GM18858 (cell line): ENCODE results near the gene RIMS4.

Experiments used
- ATAC-seq: cut with Tn5 transposase; IDR thresholded peaks from one replicate; pipeline ENCODE4 v1.9.1; 2021; ENCODE audit not compliant: unreplicated experiment

The RIMS4 gene

DNA sequence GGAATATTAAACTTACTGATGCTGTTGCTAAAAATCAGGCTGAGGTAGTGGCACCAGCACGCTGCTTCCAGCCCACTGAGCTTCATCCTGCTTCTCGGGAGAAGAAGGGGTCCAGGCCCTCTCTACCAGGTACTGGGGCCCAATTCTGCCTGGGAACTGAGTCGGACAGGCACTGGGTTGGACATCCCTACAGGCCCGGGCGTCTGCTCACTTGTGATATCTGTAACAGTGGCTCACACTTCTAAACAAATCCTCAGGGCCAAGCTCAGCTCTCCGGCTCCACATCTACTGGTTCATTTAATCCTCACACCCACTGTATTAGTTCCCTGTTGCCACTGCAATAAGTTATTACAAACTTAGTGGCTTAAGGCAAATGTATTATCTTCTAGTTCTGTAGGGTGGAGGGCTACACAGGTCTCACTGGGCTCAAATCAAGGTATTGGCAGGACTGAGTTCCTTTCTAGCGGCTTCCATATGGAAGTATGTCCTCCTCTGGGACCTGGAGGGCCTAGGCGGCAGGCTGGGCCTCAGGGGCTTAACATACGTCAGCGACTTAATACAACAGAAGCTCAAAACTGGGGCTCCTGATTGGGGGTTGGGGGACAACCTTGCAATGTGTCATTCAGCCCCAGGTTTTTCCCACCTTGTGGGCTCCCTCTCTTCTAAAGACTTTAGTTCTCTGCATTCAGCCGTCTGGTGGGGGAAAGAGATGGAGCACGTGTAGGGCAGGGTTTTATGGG, 66.3 kb downstream of the RIMS4 start:
- ATAC-seq, result no peak

DNA sequence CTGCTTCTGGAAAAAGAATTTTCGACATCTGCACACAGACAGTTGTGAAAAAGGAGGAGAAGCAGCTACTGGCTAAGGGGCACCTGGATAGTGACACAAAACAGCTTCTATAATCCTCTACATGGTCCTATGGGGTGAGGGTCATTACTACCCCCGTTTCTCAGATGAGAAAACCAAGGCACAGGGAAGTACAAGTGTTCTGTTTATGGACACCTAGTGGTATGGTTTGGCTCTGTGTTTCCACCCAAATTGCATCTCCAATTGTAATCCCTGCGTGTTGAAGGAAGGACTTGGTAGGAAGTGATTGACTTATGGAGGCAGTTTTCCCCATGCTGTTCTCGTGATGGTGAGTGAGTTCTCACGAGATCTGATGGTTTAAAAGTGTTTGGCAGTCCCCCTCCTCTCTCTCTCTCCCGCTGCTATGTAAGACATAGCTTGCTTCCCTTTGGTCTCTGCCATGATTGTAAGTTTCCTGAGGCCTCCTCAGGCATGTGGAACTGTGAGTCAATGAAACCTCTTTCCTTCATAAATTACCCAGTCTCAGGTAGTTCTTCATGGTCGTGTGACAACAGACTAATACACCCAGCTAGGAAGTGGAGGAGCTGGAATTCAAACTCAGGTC, 67.2 kb downstream of the RIMS4 start:
- no peak for ATAC-seq

DNA sequence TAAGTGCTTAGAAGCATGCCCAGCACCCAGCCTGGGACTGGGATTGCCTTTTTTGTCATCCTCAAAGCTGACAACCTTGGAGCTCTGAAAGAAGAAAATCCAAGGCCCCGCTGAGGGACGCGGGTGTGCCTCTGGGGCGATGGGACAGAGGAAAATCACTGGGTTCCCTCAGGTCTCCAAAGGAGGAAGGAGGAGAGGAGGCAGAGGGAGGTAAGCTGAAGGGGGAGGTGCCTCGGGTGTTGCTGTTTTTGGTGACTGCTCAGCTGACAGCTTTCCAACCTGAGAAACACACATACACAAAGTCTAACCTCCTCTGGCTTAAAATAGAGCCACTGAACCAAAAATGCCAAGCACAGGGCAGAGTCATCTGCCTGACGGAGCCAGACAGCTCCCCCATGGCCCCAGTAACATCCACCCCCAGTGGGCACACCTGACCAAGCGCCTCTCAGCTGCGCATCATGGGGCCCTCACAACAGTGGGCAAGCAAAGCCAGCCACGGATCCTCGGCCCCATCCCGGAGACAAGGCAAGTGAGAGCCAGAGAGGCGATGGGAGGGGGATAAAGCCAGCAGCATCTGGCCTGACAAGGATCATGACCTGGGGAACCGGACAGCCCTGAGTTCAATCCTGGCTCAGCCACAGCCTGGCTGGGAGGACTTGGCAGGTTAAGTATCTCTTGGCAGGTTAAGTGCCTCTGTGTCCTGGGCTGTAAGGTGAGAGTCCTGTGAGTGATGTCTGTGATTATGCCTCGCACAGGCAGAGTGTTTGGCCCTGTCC, 67.9 kb downstream of the RIMS4 start:
- ATAC-seq, result no peak

DNA sequence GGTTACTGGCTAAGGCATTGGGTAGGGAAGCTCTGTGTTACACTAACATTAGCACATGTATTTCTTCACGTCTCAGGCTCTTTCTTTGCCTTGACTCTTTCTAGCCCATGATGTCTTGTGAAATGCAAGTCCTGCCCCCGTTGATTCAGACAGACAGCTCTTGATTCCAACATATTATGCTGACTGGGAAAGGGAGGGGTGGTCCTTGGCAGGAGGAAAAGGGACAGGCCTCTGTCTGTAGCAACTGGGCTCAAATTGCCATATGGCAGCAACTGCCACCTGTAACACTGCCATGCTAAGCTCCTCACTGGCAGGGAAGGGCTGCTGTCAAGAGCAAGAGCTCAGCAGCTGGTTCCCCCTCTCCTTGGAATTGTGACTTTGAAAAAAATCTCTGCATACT, 70.4 kb downstream of the RIMS4 start:
- ATAC-seq, result no peak

DNA sequence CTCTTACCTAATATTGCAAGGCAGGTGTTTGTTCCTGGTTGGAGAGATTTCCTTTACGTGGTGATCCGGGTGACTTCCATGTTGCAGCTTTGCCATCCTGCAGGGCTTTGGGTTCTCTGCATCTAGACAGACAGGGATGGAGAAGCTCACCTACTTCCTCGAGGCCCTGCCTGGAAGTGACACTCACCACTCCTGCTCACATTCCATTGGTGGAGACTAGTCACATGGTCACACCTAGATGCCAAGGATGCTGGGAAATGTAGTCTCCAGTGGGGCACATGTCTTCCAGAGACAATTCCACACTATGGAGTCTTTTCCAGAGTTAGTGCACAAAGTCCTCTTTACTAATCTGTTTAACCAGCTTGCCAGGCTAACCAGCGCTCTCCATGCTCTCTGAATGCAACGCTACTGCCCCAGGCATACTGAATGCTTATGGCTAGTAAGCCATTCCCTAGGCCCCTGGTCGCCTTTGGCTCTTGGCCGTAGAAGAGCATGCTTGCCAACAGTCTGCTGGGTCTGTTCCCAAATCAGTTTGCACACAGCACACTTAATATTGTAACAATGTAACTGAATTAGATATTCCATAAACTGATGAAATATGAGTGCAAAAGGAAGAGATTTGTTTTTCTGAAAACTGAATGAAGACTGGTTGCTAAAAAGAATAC, 71.4 kb downstream of the RIMS4 start:
- no peak for ATAC-seq

DNA sequence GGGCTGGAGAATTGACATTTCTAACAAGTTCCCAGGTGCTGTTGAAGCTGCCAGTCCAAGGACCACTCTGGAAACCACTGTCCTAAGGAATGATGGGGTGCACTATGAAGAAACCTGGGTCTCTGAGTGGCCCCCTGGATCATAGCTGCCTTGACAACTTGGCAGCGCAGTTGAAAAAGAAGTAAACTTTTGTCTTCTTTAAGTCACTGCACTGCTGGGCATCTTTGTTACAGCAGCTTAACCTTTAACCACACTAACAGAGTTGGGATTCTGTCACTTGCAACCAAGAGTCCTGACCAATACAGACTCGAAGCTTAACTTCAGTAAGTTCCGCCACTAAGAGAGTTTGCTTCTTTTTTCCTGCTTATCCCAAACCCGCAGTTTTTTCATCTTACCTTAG, 73.2 kb downstream of the RIMS4 start:
- no peak for ATAC-seq

DNA sequence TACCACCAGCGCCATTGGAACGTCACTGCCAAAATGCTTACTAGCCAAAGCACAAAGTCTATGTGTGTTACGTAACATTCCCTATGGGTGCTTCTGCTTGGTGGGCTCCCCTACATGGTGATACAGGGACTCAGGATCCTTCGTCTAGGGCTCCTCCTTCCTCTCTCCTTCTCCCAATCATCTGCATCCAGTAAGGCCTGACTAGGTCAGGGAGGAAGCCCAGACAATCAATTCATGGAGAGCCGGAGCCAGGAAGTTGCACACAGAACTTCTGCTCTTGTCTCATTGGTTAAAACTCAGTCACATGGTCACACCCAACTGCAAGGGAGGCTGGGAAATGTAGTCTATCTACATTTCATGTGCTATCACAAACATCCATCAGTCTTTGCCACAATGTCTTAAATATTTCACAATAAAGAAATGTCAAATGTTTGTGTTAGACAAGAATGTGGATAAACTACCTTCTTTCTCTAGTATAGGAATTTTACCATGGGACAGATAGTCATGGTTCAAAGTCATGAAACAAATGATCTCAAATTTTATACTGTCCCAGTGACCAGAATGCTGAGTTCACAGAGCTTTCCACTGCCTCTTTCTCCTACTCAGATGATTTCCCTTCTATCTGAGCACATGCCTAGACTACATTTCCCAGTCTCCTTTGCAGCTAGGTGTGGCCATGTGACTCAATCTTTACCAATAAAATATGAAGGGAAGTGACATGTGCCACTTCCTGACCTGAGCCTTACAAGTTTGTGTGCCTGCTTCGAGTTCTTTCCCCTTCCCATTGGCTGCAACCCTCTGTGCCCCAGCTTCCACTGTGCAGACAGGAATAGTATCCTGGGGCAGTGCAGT, 74.0 kb downstream of the RIMS4 start:
- no peak for ATAC-seq

DNA sequence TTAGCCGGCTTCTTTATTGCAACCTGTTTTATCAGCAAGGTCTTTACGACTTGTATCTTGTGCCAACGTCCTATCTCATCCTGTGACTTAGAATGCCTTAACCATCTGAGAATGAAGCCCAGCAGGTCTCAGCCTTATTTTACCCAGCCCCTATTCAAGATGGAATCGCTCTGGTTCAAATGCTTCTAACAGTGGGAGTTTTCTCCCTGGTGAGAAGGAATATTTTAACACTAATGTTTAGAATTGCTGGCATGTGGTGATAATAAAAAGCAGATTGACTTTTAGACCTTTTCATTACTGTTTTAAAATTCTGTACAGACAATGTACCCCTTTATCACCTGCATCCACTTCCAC, 74.6 kb downstream of the RIMS4 start:
- no peak for ATAC-seq

DNA sequence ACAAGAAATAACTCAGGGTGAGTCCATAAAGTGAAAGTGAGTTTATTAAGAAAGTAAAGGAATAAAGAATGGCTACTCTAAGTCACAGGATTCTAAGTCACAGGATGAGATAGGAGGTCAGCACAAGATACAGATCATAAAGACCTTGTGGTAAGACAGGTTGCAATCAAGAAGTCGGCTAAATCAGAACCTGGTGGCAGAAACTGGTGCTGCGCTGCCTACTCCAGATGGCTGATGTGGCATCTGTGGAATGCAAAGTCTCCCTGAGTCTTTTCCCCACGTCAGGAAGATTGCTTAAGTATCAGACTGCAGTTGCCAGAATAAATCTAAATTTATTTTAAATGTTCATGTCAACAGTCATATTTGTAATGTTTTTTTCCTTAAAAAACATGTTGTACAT, 75.4 kb downstream of the RIMS4 start:
- no peak for ATAC-seq

DNA sequence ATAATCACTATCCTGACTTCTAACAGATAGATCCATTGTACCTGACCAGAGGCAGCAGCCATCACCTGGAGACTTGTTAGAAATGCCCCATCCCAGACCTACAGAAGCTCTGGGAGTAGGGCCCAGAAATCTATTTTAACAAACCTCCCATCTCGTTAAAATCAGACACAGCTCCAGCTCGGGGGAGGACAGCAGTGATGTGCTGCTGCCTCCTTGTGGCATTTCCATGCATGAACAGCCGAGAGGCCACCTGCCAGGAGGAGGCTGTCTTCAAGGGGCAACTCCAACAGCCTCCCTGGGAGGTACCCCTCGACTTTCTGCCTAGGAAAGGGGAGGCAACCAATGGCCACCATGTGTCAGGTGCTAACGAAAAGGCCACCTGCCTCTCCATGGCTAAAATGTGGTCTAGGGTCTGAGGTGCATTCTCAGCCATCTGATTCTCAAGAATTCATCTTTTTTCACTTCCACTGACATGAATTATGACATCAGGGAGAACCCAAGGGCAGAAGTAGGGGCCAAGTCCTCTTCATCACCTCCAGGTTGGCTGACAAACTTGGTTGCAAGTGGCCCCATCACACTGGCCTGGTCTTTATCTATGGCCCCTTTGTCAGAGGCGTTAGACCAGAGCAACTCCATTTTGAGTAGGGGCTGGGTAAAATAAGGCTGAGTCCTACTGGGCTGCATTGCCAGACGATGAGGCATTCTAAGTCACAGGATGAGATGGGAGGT, 76.8 kb downstream of the RIMS4 start:
- ATAC-seq, result no peak

DNA sequence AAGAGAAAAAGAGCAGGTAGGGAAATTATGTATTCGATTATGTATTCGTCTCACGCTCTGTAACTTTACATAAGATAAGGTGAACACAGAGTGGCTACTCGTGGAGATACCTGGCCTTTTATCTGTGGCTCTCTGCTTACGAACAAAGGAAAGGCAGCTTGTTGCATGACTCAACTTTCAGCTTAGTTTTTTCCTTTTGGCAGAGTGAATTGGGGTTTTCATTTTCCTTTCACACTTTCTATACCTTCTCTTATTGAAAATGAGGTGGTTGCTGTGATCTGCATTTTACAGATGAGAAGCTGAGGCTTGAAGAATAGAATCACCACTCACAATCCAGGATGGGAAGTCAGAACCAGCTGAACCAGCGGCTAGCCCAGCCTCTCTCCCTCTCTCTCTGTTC, 78.0 kb downstream of the RIMS4 start:
- no peak for ATAC-seq

DNA sequence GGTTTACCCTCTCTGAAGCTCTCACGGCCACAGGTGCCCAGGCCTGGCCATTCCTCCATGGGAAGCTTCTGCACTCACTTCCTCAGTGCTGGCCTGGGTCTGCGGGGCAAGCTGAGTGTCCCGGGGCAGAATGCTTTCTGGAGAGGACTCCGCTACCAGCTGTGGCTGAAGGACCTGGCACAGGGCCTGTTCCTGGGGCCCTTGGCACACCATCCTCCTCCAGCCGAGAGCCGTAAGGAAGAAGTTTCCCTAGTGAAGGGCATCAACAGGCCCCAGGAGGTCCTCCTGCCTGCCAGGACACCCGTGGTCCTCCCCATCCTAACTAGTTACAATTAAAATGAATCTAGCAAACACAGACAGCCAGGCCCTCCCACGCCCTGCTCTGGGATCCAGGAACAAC, 78.7 kb downstream of the RIMS4 start:
- no peak for ATAC-seq

DNA sequence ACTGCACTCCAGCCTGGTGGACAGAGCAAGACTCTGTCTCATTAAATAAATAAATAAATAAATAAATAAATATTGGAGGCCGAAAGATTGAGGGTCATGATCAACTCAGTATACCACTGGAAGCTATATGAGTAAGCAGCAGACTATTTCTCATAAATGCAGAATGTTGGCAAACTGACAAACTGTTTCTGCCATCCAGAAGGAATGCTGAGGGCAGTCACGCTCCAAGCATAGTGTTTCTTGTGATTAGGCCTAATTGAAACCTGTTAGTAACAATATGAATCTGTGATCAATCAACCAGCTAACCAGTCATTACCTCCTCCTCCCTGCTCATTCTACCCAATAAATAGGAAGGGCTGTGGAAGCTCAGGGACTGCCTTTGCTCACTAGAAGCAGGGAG, 79.9 kb downstream of the RIMS4 start:
- no peak for ATAC-seq

DNA sequence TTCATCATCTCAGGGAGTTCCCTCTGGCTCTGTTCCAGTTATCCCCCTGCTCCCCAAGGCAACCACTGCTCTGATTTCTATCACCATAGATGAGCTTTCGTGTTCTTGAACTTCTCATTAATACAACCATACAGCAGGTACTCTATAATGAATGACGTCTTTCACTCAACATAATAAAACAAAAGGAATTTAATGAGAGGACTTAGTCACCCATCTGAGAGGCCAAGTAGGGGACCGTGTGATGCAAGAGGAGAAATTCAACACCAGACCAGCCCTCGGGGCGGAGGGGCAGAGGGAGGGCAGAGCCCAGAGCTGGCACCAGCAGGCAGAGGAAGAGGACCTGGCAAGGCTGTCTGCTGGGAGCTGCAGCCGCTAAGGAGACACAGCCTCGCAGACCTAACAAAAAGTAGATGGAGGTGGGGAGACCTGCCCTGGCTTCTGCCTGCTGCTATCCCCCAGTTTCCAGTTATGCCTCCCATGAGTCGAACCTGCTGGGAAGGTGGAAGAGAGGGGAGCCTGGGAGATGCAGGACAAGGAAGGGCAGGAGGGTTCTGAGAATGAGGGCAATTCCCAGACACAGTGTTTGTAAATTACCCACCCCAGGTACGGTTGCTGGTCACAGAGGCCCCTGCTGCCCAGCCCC, 81.4 kb downstream of the RIMS4 start:
- no peak for ATAC-seq

DNA sequence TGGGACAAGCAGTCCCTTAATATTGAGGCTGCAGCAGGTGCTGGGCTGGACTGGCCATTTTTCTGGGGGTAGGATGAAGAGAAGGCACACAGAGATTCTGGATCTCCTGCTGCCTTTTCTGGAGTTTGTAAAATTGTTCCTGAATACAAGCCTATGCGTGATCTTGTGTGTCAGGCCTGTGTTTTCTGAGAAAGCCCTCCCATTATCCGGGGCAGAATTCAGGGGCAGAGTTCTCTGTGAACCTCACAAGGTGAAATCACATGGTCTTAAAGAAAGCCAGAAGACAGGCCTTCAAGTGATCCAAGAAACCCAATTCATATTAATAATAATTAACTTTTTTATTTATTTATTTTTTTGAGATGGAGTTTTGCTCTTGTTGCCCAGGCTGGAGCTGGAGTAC, 82.7 kb downstream of the RIMS4 start:
- ATAC-seq, result no peak

DNA sequence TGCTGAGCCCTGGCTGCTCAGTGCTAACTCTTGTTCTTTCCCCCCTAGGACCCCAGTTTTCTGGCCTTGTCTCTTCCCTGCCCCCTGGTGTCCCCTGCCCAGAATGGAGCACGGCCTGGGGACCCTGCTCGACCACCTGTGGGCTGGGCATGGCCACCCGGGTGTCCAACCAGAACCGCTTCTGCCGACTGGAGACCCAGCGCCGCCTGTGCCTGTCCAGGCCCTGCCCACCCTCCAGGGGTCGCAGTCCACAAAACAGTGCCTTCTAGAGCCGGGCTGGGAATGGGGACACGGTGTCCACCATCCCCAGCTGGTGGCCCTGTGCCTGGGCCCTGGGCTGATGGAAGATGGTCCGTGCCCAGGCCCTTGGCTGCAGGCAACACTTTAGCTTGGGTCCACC, 83.3 kb downstream of the RIMS4 start:
- ATAC-seq, result no peak

DNA sequence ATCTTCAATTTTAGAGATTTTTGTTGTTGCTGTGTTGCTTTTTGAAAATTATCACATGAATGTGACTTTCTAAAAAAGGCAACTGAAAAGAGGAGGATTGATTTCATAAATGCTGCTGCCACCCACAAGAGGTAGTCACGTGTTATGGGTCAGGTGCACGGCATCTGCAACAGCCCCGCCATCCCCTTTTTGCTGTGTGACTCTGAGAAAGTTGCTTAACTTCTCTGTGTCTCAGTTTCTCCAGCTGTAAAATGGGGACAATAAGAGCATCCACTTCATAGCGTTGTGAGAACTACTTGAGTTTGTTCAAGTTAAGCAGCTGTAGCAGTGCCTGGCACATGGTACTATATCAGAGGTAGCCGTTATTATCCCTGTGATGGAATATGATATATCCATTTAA, 84.5 kb downstream of the RIMS4 start:
- ATAC-seq, result no peak

DNA sequence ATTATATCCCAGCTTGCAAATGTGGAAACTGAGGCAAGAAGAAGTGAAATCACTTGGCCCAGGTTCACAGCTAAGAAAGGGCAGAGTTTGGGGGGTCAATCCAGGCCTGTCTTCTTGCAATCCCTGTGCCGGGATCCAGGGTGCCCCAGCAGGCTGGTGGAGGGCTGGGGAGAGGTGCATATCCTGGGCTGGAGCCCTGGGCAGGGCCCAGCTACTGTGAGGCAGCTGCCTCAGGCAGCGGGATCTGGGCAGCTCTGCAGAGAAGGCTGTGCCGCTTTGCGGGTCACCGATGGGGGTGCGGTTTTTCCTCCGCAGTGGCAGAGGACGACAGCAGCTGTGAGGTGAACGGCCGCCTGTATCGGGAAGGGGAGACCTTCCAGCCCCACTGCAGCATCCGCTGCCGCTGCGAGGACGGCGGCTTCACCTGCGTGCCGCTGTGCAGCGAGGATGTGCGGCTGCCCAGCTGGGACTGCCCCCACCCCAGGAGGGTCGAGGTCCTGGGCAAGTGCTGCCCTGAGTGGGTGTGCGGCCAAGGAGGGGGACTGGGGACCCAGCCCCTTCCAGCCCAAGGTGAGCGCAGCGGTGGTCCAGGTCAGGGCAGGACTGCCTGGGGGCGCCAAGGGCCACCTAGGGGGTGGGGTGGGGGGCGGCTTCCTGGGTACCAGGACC, 85.8 kb downstream of the RIMS4 start:
- no peak for ATAC-seq

DNA sequence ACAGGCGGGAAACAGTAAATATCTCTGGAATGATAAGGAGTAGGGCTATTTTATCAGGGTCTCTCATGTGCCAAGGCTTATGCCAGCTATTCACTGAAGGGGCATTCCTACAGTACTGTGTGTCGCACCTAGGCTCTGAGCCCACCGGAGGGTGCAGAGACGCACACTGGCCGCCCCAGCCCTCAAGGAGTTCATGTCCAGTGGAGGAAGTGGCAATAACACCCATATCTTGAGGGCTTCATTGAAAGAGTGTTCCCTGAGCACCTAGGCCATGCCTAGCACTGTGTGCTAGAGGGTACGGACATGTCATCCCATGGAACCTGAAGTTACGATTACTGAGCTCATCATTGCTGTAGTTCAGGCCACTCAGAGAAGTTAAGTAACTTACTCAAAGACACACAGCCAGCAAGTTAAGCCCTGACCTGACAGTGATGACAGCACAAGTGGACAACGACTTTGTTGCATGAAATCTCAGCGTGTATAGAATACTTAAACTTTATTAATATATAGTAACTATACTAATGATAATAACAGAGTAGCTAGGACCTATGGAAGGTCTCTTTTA, 86.5 kb downstream of the RIMS4 start:
- no peak for ATAC-seq
